H9 (cell line): ENCODE measurements around the gene PRR35. TPM values are rescaled to one million over a fixed set of nuclear protein-coding genes. Genes with fewer than 3 reads are reported as not detected.

Source experiments
- DNase-seq: peaks from one replicate; pipeline ENCODE4 v3.0.0-alpha.2; 2017
- H2AFZ ChIP-seq: one replicate; pipeline ENCODE4 v1.6.1; 2013; ENCODE audit warnings: mild to moderate bottlenecking, low read length, control low read depth, moderate library complexity
- H2AK5ac ChIP-seq: 2 replicates; pipeline ENCODE4 v1.6.1; 2013; ENCODE audit warnings: low read length, control low read depth, mixed read lengths; ENCODE audit not compliant: insufficient read length
- H2BK120ac ChIP-seq: one replicate; pipeline ENCODE4 v1.6.1; 2013; ENCODE audit warnings: low read depth, mild to moderate bottlenecking, low read length, control low read depth, inconsistent platforms; ENCODE audit not compliant: poor library complexity, severe bottlenecking
- H2BK12ac ChIP-seq: 2 replicates; pipeline ENCODE4 v1.6.1; 2013; ENCODE audit warnings: low read length, control low read depth, mixed read lengths, low read depth; ENCODE audit not compliant: insufficient read length
- H2BK15ac ChIP-seq: 2 replicates; pipeline ENCODE4 v1.6.1; 2013; ENCODE audit warnings: low read depth, low read length, control low read depth
- H2BK20ac ChIP-seq: one replicate; pipeline ENCODE4 v1.6.1; 2013; ENCODE audit warnings: low read depth, mild to moderate bottlenecking, low read length, control low read depth, inconsistent platforms; ENCODE audit not compliant: poor library complexity, severe bottlenecking
- H2BK5ac ChIP-seq: 2 replicates; pipeline ENCODE4 v1.6.1; 2013; ENCODE audit warnings: low read length, control low read depth, mixed read lengths; ENCODE audit not compliant: insufficient read length
- H3K14ac ChIP-seq: 2 replicates; pipeline ENCODE4 v1.6.1; 2013; ENCODE audit warnings: low read length, control low read depth; ENCODE audit not compliant: insufficient read depth
- H3K18ac ChIP-seq: 2 replicates; pipeline ENCODE4 v1.6.1; 2013; ENCODE audit warnings: low read depth, mild to moderate bottlenecking, mixed read lengths, low read length, control low read depth; ENCODE audit not compliant: insufficient read length
- H3K23ac ChIP-seq: 2 replicates; pipeline ENCODE4 v1.6.1; 2013; ENCODE audit warnings: low read length, control low read depth, mixed read lengths, low read depth; ENCODE audit not compliant: insufficient read length
- H3K23me2 ChIP-seq: 2 replicates; pipeline ENCODE4 v1.6.1; 2013; ENCODE audit warnings: low read depth, mild to moderate bottlenecking, mixed read lengths, low read length, control low read depth; ENCODE audit not compliant: insufficient read length, poor library complexity, severe bottlenecking
- H3K27ac ChIP-seq: 2 replicates; pipeline ENCODE4 v1.5.1; 2013; ENCODE audit warnings: low read length, control low read depth, mixed read lengths, low read depth; ENCODE audit not compliant: insufficient read length
- H3K27me3 ChIP-seq: 2 replicates; pipeline ENCODE4 v1.6.1; 2013; ENCODE audit warnings: low read length, control low read depth, inconsistent platforms; ENCODE audit not compliant: insufficient read depth
- H3K4ac ChIP-seq: 2 replicates; pipeline ENCODE4 v1.6.1; 2013; ENCODE audit warnings: low read depth, mild to moderate bottlenecking, control low read depth, inconsistent platforms, low read length, moderate library complexity
- H3K4me1 ChIP-seq: 2 replicates; pipeline ENCODE4 v1.6.1; 2013; ENCODE audit warnings: low read length, control low read depth, inconsistent platforms; ENCODE audit not compliant: insufficient read depth
- H3K4me2 ChIP-seq: 2 replicates; pipeline ENCODE4 v1.6.1; 2013; ENCODE audit warnings: low read length, control low read depth, mixed read lengths; ENCODE audit not compliant: insufficient read length, insufficient read depth
- H3K56ac ChIP-seq: 2 replicates; pipeline ENCODE4 v1.6.1; 2013; ENCODE audit warnings: low read depth, mild to moderate bottlenecking, mixed read lengths, low read length, control low read depth; ENCODE audit not compliant: insufficient read length
- H3K79me1 ChIP-seq: 2 replicates; pipeline ENCODE4 v1.6.1; 2013; ENCODE audit warnings: low read depth, mild to moderate bottlenecking, moderate library complexity, low read length, control low read depth, inconsistent platforms; ENCODE audit not compliant: insufficient read depth, poor library complexity, severe bottlenecking
- H3K79me2 ChIP-seq: 2 replicates; pipeline ENCODE4 v1.6.1; 2013; ENCODE audit warnings: low read length, control low read depth, inconsistent platforms; ENCODE audit not compliant: insufficient read depth
- H3K9ac ChIP-seq: 2 replicates; pipeline ENCODE4 v1.6.1; 2013; ENCODE audit warnings: low read length, control low read depth, mixed read lengths; ENCODE audit not compliant: insufficient read length; ENCODE audit errors: extremely low read depth
- H3K9me3 ChIP-seq: one replicate; pipeline ENCODE4 v1.6.1; 2013; ENCODE audit warnings: low read depth, low read length, inconsistent platforms; ENCODE audit not compliant: control insufficient read depth
- H3T11ph ChIP-seq: one replicate; pipeline ENCODE4 v1.6.1; 2013; ENCODE audit warnings: mild to moderate bottlenecking, low read length, control low read depth, inconsistent platforms
- H4K20me1 ChIP-seq: one replicate; pipeline ENCODE4 v1.6.1; 2013; ENCODE audit not compliant: control insufficient read depth, insufficient read length, insufficient read depth
- H4K5ac ChIP-seq: 2 replicates; pipeline ENCODE4 v1.6.1; 2013; ENCODE audit warnings: low read depth, mild to moderate bottlenecking, mixed read lengths, low read length, control low read depth; ENCODE audit not compliant: insufficient read length
- H4K8ac ChIP-seq: replicated peaks from 2 replicates; pipeline ENCODE4 v1.6.1; 2013; ENCODE audit warnings: low read length, control low read depth, mixed read lengths, low read depth; ENCODE audit not compliant: insufficient read length
- H4K91ac ChIP-seq: 2 replicates; pipeline ENCODE4 v1.6.1; 2013; ENCODE audit warnings: low read depth, mild to moderate bottlenecking, moderate library complexity, mixed read lengths, low read length, control low read depth; ENCODE audit not compliant: insufficient read length
- H3K27ac Mint-ChIP-seq, 3 experiments: 2 replicates in 2 of 3; 3 replicates in 1 of 3; pipeline ENCODE4 v1.8.0; 2020 to 2021; ENCODE audit warnings: mixed read lengths in 3 of 3, mild to moderate bottlenecking in 1 of 3, moderate library complexity in 1 of 3
- H3K27me3 Mint-ChIP-seq: 2 replicates; pipeline ENCODE4 v1.8.0; 2021; ENCODE audit warnings: low read depth, mild to moderate bottlenecking, moderate library complexity, mixed read lengths
- H3K36me3 Mint-ChIP-seq, 3 experiments: 2 replicates in 2 of 3; 3 replicates in 1 of 3; pipeline ENCODE4 v1.8.0; 2020 to 2021; ENCODE audit warnings: low read depth in 3 of 3, mixed read lengths in 3 of 3; ENCODE audit not compliant: insufficient read depth in 1 of 3
- H3K4me1 Mint-ChIP-seq, 2 experiments: 2 replicates each; pipeline ENCODE4 v1.8.0; 2020; ENCODE audit warnings: mixed read lengths in 2 of 2
- H3K4me3 Mint-ChIP-seq, 2 experiments: 2 replicates in 1 of 2; 3 replicates in 1 of 2; pipeline ENCODE4 v1.8.0; 2020 to 2021; ENCODE audit warnings: mild to moderate bottlenecking in 2 of 2, mixed read lengths in 2 of 2, moderate library complexity in 1 of 2
- H3K9me3 Mint-ChIP-seq, 2 experiments: 2 replicates in 1 of 2; 3 replicates in 1 of 2; pipeline ENCODE4 v1.8.0; 2020; ENCODE audit warnings: mild to moderate bottlenecking in 2 of 2, mixed read lengths in 2 of 2, moderate library complexity in 1 of 2
- CTCF ChIP-seq: fragments of 200-600 bp; sonication (generic); conservative IDR thresholded peaks from 3 replicates; pipeline ENCODE4 v1.8.0; 2021; ENCODE audit warnings: antibody characterized with exemption, mild to moderate bottlenecking
- WGBS: extraction: QIAGEN DNeasy Blood & Tissue Kit; methylation state at CpG from one replicate; pipeline ENCODE4 v1.1.7; 2013; ENCODE audit warnings: missing lambda C conversion rate, low lambda C conversion rate, mixed read lengths; ENCODE audit not compliant: insufficient read length; ENCODE audit errors: extremely low coverage; 5-methylcytosine and 5-hydroxymethylcytosine counted together
- total RNA-seq: library from RNA; stranded (reverse); gene quantifications from 2 replicates; pipeline ENCODE4 v1.2.1, GENCODE V29; 2021

Gene PRR35
- total RNA-seq, 1 experiment from 2014 or later = 0.33 TPM

GRCh38 chr16:603933-604332, 43.7 kb downstream of the PRR35 start:
- no peak overlapping the region for H2AK5ac ChIP-seq
- H3K9me3 Mint-ChIP-seq = peaks cover 16 to 18% of the 10 kb centered on the region in 2 experiments
- H3K4me1 Mint-ChIP-seq = peaks cover 6 to 8% of the 10 kb centered on the region in 2 experiments
- H3K56ac ChIP-seq = no peak overlapping the region
- no peak overlapping the region for H2AFZ ChIP-seq
- H3K4me3 Mint-ChIP-seq = no peak overlapping the region
- H2BK15ac ChIP-seq = no peak overlapping the region
- TF ChIP-seq CTCF = no peak
- H2BK12ac ChIP-seq = no peak overlapping the region
- no peaks in the 10 kb centered on the region for H3K4me1 ChIP-seq
- no peak overlapping the region for H4K8ac ChIP-seq
- H3K9me3 ChIP-seq = no peaks in the 10 kb centered on the region
- no peak overlapping the region for H2BK120ac ChIP-seq
- H3K9ac ChIP-seq = no peak overlapping the region
- no peak overlapping the region for H3K27ac ChIP-seq
- H3K18ac ChIP-seq = no peak overlapping the region
- no peaks in the 10 kb centered on the region for H4K20me1 ChIP-seq
- no peak overlapping the region for H4K5ac ChIP-seq
- H3K23me2 ChIP-seq = no peaks in the 10 kb centered on the region
- H3K4me2 ChIP-seq = no peak overlapping the region
- H3K36me3 Mint-ChIP-seq = peaks cover 15 to 23% (median 21%) of the 10 kb centered on the region in 3 experiments
- H3K4ac ChIP-seq = no peak overlapping the region
- DNase-seq = no peak
- WGBS = no CpG with 5 or more reads among the region's 5 CpGs
- no peaks in the 10 kb centered on the region for H3K27me3 ChIP-seq
- H3K27me3 Mint-ChIP-seq = peaks cover 12% of the 10 kb centered on the region
- no peak overlapping the region for H3K23ac ChIP-seq
- H3K79me2 ChIP-seq = no peaks in the 10 kb centered on the region
- H2BK20ac ChIP-seq = no peak overlapping the region
- H3T11ph ChIP-seq = no peak overlapping the region
- no peak overlapping the region for H4K91ac ChIP-seq
- H2BK5ac ChIP-seq = no peak overlapping the region
- peaks cover 2% of the 10 kb centered on the region for H3K79me1 ChIP-seq
- H3K14ac ChIP-seq = no peak overlapping the region
- no peak overlapping the region for H3K27ac Mint-ChIP-seq
